GM18508 (cell line): ENCODE measurements around the gene LSG1.

ENCODE experiments used
- ATAC-seq: cut with Tn5 transposase; IDR thresholded peaks from one replicate; pipeline ENCODE4 v1.9.1; 2021; ENCODE audit warnings: moderate number of reproducible peaks; ENCODE audit not compliant: insufficient read depth, unreplicated experiment

Gene LSG1

GRCh38 chr3:194687638-194688199 is 15.7 kb upstream of the LSG1 start:
- ATAC-seq = no peak

DNA sequence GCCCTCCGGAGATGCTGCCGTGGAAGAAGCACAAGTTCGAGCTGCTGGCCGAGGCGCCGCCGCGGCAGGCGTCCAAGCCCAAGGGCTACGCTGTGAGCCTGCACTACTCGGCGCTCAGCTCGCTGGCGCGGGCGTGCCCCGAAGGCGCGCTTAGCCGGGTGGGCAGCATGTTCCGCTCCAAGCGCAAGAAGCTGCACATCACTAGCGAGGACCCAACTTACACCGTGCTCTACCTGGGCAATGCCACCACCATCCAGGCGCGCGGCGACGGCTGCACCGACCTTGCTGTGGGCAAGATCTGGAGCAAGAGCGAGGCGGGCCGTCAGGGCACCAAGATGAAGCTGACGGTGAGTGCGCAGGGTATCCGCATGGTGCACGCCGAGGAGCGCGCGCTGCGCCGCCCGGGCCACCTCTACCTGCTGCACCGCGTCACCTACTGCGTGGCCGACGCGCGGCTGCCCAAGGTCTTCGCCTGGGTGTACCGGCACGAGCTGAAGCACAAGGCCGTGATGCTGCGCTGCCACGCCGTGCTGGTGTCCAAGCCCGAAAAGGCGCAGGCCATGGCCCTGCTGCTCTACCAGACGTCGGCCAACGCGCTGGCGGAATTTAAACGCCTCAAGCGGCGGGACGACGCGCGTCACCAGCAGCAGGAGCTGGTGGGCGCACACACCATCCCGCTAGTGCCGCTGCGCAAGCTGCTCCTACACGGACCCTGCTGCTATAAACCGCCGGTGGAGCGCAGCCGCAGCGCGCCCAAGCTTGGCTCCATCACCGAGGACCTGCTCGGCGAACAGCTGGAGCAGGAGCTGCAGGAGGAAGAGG is 15.0 kb upstream of the LSG1 start:
- no peak for ATAC-seq

DNA sequence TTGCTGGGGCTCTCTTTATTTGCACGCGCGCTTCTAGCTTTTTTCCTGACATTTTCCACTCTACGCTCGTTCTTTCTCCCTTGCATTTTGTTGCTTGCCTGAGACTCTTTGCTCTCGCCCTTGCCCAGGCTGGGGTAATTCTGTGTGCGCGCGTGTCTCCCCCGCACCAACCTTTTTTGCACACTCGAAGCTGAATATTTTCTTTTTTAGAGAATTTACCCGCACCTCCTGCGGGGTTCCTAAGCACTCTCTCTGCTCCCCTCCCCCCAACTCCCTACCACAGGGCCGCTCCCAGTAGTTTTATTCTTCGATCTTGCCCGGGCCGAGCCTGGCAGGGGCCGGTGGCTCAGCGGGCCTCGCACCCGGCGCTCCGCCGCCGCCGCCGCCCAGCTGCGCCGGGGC is 14.4 kb upstream of the LSG1 start:
- no peak for ATAC-seq

DNA sequence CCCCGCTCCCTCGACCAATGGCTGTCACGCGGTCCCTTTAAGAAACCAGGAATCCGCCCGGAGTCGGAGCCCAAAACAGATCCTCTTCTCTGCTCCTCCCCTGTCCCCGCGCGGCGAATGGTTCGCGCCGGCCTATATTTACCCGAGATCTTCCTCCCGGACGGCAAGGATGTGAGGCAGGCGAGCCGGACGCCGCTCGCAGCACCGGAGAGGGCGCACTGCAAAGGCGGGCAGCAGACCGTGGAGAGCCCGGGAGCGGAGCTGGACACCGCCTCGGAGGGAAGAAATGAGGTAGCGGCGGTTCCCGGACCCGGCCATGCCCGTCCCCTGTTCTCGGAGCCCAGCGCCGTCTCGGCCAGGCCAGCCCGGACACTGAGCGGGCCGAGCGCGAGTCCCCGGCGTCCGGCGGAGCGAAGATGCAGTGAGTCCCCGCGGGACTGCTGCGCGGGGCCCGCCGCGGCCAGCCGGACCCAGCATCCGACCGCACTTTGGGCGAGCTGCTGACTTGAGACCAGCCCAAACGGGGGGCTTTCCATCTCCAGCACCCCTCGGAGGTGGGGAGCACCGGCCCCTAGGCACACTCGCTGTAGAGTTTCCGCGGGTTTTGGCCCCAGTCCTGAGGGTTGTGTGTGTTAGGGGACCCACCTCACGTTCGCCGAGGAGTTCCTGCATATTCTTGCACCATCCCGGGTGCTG is 13.9 kb upstream of the LSG1 start, which contains the start of gene FAM43A:
Gene FAM43A (plus strand): TSS at position 166 of the 696 bp plus-strand sequence. CDS start 944 bp downstream, outside the sequence.
- ATAC-seq = no peak

GRCh38 chr3:194685065-194685717 is 13.2 kb upstream of the LSG1 start:
- ATAC-seq = no peak

DNA sequence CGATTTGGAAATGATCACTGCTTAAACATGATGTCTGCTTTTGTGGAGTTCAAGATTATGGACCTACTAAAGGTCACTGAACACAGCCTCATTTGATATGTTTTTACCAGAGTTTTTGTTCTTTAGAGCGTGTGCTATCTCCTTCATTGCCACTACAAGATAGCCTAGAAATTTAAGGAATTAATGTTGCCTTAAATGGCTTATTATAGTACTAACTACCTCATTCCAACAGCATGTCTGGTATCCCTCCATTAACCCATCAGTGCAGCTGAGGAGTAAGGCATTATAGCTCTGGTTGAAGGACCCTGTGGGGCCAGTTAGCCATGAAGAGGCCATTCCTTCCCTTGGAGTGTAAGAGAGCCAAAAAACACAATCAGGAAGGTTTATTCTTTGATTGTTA is 11.4 kb upstream of the LSG1 start:
- no peak for ATAC-seq

DNA sequence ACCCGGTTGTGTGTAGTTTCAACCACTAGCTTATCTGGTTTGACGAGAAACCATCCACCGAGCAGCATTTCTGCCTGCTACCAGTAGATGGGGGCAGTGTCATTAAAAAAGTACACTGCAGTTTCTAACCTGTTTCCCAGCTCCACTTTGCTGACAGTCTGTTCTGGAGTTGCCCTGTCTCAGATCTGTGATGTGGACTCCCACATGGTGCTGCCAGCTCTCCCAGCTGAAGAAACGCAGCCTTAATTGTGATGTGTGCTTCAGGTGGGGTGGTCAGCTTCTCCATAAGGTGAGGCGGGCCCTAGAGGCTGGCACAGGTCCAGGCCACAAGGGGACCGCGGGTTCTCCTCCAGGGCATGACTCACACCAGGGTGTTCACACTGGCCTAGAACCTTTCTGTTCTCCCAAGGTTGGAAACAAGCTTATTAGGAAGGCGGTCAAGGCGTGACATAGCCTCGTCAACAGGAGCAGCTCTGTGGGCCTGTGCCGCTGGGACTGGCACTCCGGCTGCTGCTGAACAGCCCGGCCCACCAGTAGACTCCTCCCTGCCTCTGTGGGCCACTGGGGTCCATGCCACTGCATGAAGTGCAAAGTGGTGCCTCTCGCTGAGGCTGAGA is 10.8 kb upstream of the LSG1 start:
- no peak for ATAC-seq

DNA sequence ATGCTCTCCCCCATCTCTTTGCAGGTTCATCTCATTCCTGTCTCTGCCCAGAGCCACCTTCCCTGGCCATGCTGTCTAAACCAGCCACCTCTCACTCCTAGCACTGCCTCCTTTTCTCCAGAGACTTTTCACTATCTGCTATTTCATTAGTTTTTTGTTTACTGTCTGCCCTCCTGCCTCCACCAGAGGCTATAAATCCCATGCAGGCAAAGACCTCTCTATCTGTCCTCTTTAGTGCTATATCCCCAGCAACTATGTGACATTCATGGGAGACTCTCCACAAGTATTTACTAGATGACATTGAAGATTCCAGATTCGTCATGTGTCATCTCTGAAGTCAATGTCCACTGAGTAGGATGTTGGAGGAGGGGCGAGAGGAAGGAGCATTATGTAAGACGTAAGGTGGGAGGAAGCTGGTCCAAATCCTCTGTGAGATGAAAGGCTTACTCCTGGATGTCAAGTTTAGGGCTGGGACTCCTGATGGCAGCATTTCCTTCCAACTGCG is 10.2 kb upstream of the LSG1 start:
- no peak for ATAC-seq

- ATAC-seq = no peak
Measured at GRCh38 chr3:194680888-194681615, 9.1 kb upstream of the LSG1 start.

DNA sequence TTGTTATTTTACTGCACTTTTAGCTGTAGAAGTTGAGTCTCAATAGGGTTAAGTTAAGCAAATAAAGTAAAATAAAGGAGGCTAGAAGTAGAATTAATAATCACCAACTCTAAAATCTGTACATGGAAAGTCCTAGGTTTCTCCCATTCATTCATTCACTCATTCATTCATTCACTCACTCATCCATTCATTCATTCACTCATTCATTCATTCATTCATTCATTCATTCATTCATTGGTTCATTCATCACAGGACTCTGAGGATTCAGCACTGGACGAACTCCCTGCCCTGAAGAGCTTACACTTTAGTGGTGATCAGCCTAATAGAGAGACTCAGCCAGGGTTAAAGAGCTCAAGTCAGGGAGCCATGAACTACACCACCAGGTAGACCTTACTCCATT is 4.5 kb upstream of the LSG1 start:
- no peak for ATAC-seq

DNA sequence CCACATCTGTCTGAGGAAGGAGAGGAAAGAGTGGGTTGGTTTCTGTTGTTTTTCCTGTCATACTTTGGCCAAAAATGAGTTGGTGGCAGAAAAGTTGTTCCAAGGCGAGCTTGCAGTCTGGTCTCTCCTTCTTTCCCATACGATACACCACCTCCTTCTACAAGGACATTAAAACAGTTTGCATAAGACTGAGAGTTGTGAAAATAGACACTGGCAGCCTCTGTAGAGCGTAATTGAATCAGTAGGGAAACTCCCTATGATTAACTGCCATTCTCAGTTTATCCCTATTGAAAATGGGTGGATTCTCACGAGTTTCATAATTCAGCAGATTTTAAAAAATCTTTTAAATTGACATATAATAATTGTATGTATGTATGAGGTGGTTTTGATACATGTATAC is 3.7 kb upstream of the LSG1 start:
- no peak for ATAC-seq

- no peak for ATAC-seq
Measured at GRCh38 chr3:194675081-194675640, 3.2 kb upstream of the LSG1 start.

GRCh38 chr3:194673761-194674160 is 1.8 kb upstream of the LSG1 start:
- ATAC-seq = no peak

- ATAC-seq = no peak
Measured at GRCh38 chr3:194672876-194673275, 885 bp upstream of the LSG1 start.

DNA sequence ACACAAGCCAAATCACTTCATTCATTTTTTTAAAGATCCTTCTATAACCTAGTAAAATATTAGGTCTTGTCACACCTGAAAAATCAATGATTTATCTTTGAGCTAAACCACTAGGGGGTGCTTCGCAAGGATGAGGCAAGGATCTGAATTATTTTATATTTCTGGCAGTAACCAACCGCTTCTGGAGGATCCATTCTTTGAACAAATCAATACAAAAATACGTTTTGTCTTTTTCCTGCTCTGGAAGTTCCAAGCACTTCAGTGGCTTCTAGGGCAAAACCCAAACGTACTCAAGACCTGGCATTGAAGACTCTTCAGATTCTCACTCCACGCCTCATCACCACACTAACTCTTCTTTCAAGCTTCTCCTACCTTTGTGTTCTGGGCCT is 486 bp downstream of the LSG1 start:
- ATAC-seq = no peak

DNA sequence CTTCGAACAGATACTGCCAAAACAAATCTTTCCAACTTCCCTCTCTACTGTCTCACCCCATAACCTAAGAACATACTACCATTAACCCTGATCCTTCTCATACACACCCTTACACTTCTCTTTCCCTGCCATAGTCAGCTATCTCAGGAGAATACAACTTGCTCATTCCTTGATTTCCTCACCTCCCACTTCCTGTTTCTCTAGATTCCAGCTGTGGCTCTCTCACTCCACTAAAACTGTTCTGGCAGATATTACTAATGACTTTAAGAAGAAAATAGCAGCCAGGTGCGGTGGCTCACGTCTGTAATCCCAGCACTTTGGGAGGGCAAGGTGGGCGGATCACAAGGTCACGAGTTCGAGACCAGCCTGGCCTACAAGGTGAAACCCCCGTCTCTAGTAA is 4.6 kb downstream of the LSG1 start:
- no peak for ATAC-seq

DNA sequence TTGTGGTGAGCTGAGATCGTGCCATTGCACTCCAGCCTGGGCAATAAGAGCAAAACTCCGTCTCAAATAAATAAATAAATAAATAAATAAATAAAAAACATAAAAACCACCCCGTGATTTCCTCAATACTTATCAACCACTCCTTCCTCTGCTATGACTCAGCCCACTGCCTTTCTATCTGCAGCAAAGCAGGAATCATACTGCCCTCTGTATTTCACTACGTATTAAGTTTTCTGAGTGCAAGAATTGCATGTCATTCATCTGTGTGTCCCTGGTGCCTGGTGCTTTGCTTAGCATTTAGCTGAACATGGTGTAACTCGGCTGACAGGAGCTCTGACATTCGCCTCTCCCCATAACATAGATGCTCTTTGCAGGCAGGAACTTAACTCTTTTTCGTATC is 7.1 kb downstream of the LSG1 start:
- no peak for ATAC-seq

DNA sequence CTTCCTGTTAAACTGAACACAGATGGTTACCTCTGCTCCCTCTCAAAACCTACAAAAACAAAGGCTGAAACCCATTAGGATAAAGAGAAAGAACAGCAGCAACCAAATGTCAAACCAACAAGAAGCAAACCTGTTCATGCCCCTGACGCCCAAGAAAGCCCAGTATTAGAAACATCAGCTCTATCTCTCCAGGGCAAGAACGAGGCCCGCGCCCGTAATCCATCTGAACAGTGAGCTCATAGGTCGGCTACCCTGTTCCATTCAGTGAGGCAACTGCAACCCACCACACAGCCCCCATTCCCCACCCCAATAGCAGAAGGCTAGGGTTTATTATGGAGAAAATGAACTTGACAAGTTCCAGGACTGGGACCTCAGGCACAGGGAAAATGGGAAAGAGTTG is 10.0 kb downstream of the LSG1 start:
- no peak for ATAC-seq

DNA sequence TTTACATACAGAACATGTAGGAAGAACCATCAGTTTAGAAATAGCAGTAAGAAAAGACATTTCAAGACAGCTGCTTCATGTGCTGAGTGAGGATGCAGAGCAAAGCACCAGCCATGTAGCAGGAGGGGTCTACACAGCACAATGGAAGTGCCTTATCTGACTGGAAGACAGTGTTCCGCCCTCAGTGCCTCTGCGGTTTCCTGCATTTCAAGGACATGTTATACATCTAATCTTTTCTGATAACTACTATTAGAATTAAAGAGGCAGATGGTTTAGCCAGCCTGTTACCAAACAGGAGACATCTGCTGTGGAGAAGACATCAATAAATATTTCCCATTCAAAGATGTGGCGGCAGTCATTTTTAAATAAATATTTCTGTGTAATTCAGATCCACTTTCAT is 10.6 kb downstream of the LSG1 start:
- ATAC-seq = no peak
